WTC11 (cell line): ENCODE results near the gene MAN1A2. TPM values are rescaled to one million over a fixed set of nuclear protein-coding genes. Genes with fewer than 3 reads are reported as not detected.

ENCODE experiments used
- ATAC-seq: fragments of 200-7000 bp; cut with Tn5 transposase; 2 replicates; pipeline ENCODE4 v1.10.0; 2021; ENCODE audit warnings: mild to moderate bottlenecking, moderate library complexity
- CTCF ChIA-PET: fragments of 300-600 bp; sonication (Branson Sonifier 250); formaldehyde crosslinking; loops from one replicate; lab custom pipeline; 2021; ENCODE audit warnings: antibody characterized with exemption; lab: Charles Lee
- POLR2A ChIA-PET: fragments of 350-600 bp; sonication (Branson Sonifier 250); formaldehyde crosslinking; loops from one replicate; lab custom pipeline; 2021; ENCODE audit warnings: antibody characterized with exemption; lab: Charles Lee
- DNase-seq: peaks from one replicate; pipeline ENCODE4 v3.0.0; 2021; ENCODE audit warnings: low spot score
- H3K27ac Mint-ChIP-seq: 2 replicates; pipeline ENCODE4 v1.8.0; 2021; ENCODE audit warnings: mixed read lengths
- H3K27me3 Mint-ChIP-seq: 2 replicates; pipeline ENCODE4 v1.8.0; 2021; ENCODE audit warnings: low read depth, mild to moderate bottlenecking, moderate library complexity, mixed read lengths
- H3K36me3 Mint-ChIP-seq: 2 replicates; pipeline ENCODE4 v1.8.0; 2021; ENCODE audit warnings: mixed read lengths
- H3K4me1 Mint-ChIP-seq: 2 replicates; pipeline ENCODE4 v1.8.0; 2022; ENCODE audit warnings: mixed read lengths
- H3K4me3 Mint-ChIP-seq: 2 replicates; pipeline ENCODE4 v1.8.0; 2021; ENCODE audit warnings: mild to moderate bottlenecking, moderate library complexity, mixed read lengths
- H3K9me3 Mint-ChIP-seq: 2 replicates; pipeline ENCODE4 v1.8.0; 2021; ENCODE audit warnings: mixed read lengths
- AFF4 ChIP-seq: sonication (generic); formaldehyde crosslinking; IDR thresholded peaks from 2 replicates; pipeline ENCODE4 v1.8.1; 2023; ENCODE audit warnings: mild to moderate bottlenecking, missing genetic modification reagents, borderline replicate concordance
- AR ChIP-seq: fragments of 250-450 bp; sonication (Bioruptor Pico); IDR thresholded peaks from 2 replicates; pipeline ENCODE4 v1.9.0; 2021; ENCODE audit warnings: mild to moderate bottlenecking
- CBFB ChIP-seq: sonication (generic); formaldehyde crosslinking; IDR thresholded peaks from 2 replicates; pipeline ENCODE4 v1.8.1; 2022; ENCODE audit warnings: mild to moderate bottlenecking, low read depth, missing genetic modification reagents
- E2F5 ChIP-seq: sonication (generic); formaldehyde crosslinking; IDR thresholded peaks from 2 replicates; pipeline ENCODE4 v1.8.1; 2022; ENCODE audit warnings: mild to moderate bottlenecking, moderate library complexity, missing genetic modification reagents
- FOXJ3 ChIP-seq: sonication (generic); formaldehyde crosslinking; IDR thresholded peaks from 2 replicates; pipeline ENCODE4 v1.9.0; 2021; ENCODE audit warnings: missing genetic modification reagents, mild to moderate bottlenecking, borderline replicate concordance
- FOXP4 ChIP-seq: sonication (generic); formaldehyde crosslinking; IDR thresholded peaks from 2 replicates; pipeline ENCODE4 v1.8.0; 2022; ENCODE audit warnings: mild to moderate bottlenecking, missing genetic modification reagents
- GRHL2 ChIP-seq: fragments of 250-450 bp; sonication (Bioruptor Pico); IDR thresholded peaks from 2 replicates; pipeline ENCODE4 v1.8.0; 2022; ENCODE audit warnings: mild to moderate bottlenecking, moderate library complexity; ENCODE audit not compliant: insufficient replicate concordance, severe bottlenecking
- GTF2I ChIP-seq: fragments of 250-450 bp; sonication (Bioruptor Pico); conservative IDR thresholded peaks from 2 replicates; pipeline ENCODE4 v1.4.0; 2021; ENCODE audit warnings: mild to moderate bottlenecking
- IRF2 ChIP-seq: sonication (generic); formaldehyde crosslinking; IDR thresholded peaks from 2 replicates; pipeline ENCODE4 v1.8.0; 2022; ENCODE audit warnings: low read depth, missing genetic modification reagents, borderline replicate concordance
- JAZF1 ChIP-seq: fragments of 250-450 bp; sonication (Bioruptor Pico); IDR thresholded peaks from 2 replicates; pipeline ENCODE4 v1.9.0; 2021; ENCODE audit warnings: moderate library complexity, mild to moderate bottlenecking, inconsistent platforms
- KAT7 ChIP-seq: sonication (generic); formaldehyde crosslinking; IDR thresholded peaks from 2 replicates; pipeline ENCODE4 v1.8.1; 2023; ENCODE audit warnings: missing genetic modification reagents, mild to moderate bottlenecking, borderline replicate concordance
- MYBL2 ChIP-seq: sonication (generic); formaldehyde crosslinking; IDR thresholded peaks from 2 replicates; pipeline ENCODE4 v1.8.1; 2023; ENCODE audit warnings: mild to moderate bottlenecking, moderate library complexity, missing genetic modification reagents
- NFE2L1 ChIP-seq: sonication (generic); formaldehyde crosslinking; IDR thresholded peaks from 2 replicates; pipeline ENCODE4 v1.8.1; 2023; ENCODE audit warnings: missing genetic modification reagents
- ZNF138 ChIP-seq: sonication (generic); formaldehyde crosslinking; conservative IDR thresholded peaks from 2 replicates; pipeline ENCODE4 v1.8.1; 2022; ENCODE audit warnings: mild to moderate bottlenecking, moderate library complexity, missing genetic modification reagents
- ZNF512 ChIP-seq: sonication (generic); formaldehyde crosslinking; IDR thresholded peaks from 2 replicates; pipeline ENCODE4 v1.8.1; 2022; ENCODE audit warnings: missing genetic modification reagents, borderline replicate concordance
- ZNF532 ChIP-seq: fragments of 250-450 bp; sonication (Bioruptor Pico); IDR thresholded peaks from 2 replicates; pipeline ENCODE4 v1.9.0; 2021; ENCODE audit warnings: mild to moderate bottlenecking, borderline replicate concordance
- total RNA-seq: library from RNA; stranded (reverse); gene quantifications from 3 replicates; pipeline ENCODE4 v1.2.3, GENCODE V29; 2021

The MAN1A2 gene
- total RNA-seq, 1 experiment from 2014 or later, result 16.0 TPM

GRCh38 chr1:117368116-117369108 lies 1.2 kb downstream of the MAN1A2 start:
- no peaks in the 10 kb centered on the region; the same call in 1 of the 2 replicates for H3K9me3 Mint-ChIP-seq
- no peaks in the 10 kb centered on the region for H3K36me3 Mint-ChIP-seq
- no peak overlapping the region for H3K27ac Mint-ChIP-seq
- peak overlapping the region; percentile 87 for H3K4me3 Mint-ChIP-seq
- 0 out of 2 replicates have a peak, but pooled peaks cover 5% of the 10 kb centered on the region for H3K27me3 Mint-ChIP-seq
- DNase-seq (no peak), ATAC-seq (no peak)
- TF ChIP-seq FOXP4 (CRISPR knock-in tag), result no peak
- TF ChIP-seq GRHL2 (CRISPR knock-in tag), result no peak
- TF ChIP-seq AFF4 (CRISPR knock-in tag), result no peak
- no peak for TF ChIP-seq JAZF1 (CRISPR knock-in tag)
- no peak for TF ChIP-seq GTF2I (CRISPR knock-in tag)
- no peak for TF ChIP-seq KAT7
- no peak for TF ChIP-seq NFE2L1 (CRISPR knock-in tag)
- TF ChIP-seq E2F5 (CRISPR knock-in tag), result no peak
- no peak for TF ChIP-seq FOXJ3
- no peak for TF ChIP-seq IRF2 (CRISPR knock-in tag)
- TF ChIP-seq MYBL2, result no peak
- TF ChIP-seq ZNF512, result no peak
- no peak for TF ChIP-seq ZNF138
- TF ChIP-seq CBFB (CRISPR knock-in tag), result no peak
- TF ChIP-seq AR, result no peak
- no peak for TF ChIP-seq ZNF532 (CRISPR knock-in tag)
- peaks cover 39% of the 10 kb centered on the region for H3K4me1 Mint-ChIP-seq
- ChIA-PET POLR2A (no interaction called here), CTCF (no interaction called here)
